Peyer's patch (tissue), 4 donors: ENCODE results near the gene GGT1. TPM values are rescaled to one million over a fixed set of nuclear protein-coding genes. Genes with fewer than 3 reads are reported as not detected.
"Not testable (repeated sequence)": the region's sequence is repeated elsewhere in the genome, so short reads cannot be mapped to it uniquely, and the experiment has no call there.

Experiments used
- DNase-seq, 3 donors: peaks; one replicate each; pipeline ENCODE4 v3.0.0-alpha.2; 2017 to 2019
- H3K27ac ChIP-seq, 4 donors: fragments of 200-600 bp; sonication (generic); one replicate each; pipeline ENCODE4 v1.5.1; 2016 to 2019
- H3K27me3 ChIP-seq, 2 donors: fragments of 200-600 bp; sonication (generic); one replicate each; pipeline ENCODE4 v1.5.1; 2019
- H3K36me3 ChIP-seq, 3 donors: fragments of 200-600 bp; sonication (generic); one replicate each; pipeline ENCODE4 v1.5.1; 2016 to 2019
- H3K4me1 ChIP-seq, 4 donors: fragments of 200-600 bp; sonication (generic); one replicate each; pipeline ENCODE4 v1.5.1; 2016 to 2019
- H3K4me3 ChIP-seq, 4 donors: fragments of 200-600 bp; sonication (generic); 1 replicate in 3 of 4; 2 replicates in 1 of 4; pipeline ENCODE4 v1.5.1; 2016 to 2019; ENCODE audit warnings: mild to moderate bottlenecking in 1 of 4
- H3K9me3 ChIP-seq, 4 donors: fragments of 200-600 bp; sonication (generic); one replicate each; pipeline ENCODE4 v1.5.1; 2016 to 2019; ENCODE audit warnings: mild to moderate bottlenecking in 1 of 4
- total RNA-seq, 4 donors: library from RNA; depleted of rRNA; stranded (reverse); fragments of >200 nt; gene quantifications; one replicate each; pipeline ENCODE4 v1.1.0, GENCODE V29; 2016
- TF ChIP-seq, protein P1 (sequence below), 6 experiments: fragments of 450-650 bp in 4 of 6; fragments of 200-600 bp in 2 of 6; sonication (generic) in 1 of 6; IDR thresholded peaks; one replicate each; pipeline ENCODE4 v1.5.1; 2017 to 2019; ENCODE audit warnings: antibody characterized with exemption in 6 of 6, mild to moderate bottlenecking in 3 of 6, moderate library complexity in 1 of 6

Gene GGT1
- total RNA-seq, 4 donors from 2014 or later = 63.5 to 370 (median 238) TPM

DNA sequence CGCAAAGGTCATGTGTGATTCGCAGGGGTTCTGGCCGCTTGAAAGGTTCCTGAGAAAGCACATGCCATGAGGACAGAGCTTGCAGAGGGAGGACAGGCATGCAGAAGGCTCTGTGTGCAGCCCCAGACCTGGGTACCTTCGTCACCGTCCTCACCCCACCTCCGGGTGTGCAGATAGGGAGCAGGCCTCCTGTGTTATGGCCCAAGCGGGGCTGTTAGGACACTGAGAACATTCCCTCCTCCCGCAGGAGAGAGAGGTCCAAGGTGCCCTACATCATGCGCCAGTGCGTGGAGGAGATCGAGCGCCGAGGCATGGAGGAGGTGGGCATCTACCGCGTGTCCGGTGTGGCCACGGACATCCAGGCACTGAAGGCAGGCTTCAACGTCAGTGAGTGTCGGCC is 43.8 kb downstream of the GGT1 start:
- not testable (repeated sequence) for DNase-seq, H3K4me3 ChIP-seq, H3K27me3 ChIP-seq, H3K9me3 ChIP-seq, H3K36me3 ChIP-seq, H3K27ac ChIP-seq, H3K4me1 ChIP-seq

DNA sequence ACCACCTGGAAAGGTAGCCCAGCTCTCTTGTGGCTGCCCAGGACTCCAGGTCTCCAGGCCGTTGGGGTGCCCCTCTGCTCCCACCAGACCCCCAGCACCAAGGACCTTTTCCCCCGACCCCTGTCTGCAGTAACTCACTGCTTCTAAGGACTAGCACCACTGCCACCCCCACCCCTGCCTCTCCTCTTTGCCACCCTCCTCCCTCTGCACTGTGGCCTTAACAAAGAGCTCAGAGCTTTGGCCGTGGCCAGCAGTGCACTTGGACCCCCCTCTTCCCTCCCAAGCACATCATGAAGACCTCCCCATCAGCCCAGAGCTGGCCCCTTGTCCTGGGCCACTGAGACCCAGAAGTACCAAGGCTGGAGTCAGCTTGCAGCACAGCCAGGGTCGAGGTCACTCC is 46.4 kb downstream of the GGT1 start:
- not testable (repeated sequence) for H3K27ac ChIP-seq, H3K36me3 ChIP-seq, H3K9me3 ChIP-seq, DNase-seq, H3K4me1 ChIP-seq, H3K4me3 ChIP-seq, H3K27me3 ChIP-seq

DNA sequence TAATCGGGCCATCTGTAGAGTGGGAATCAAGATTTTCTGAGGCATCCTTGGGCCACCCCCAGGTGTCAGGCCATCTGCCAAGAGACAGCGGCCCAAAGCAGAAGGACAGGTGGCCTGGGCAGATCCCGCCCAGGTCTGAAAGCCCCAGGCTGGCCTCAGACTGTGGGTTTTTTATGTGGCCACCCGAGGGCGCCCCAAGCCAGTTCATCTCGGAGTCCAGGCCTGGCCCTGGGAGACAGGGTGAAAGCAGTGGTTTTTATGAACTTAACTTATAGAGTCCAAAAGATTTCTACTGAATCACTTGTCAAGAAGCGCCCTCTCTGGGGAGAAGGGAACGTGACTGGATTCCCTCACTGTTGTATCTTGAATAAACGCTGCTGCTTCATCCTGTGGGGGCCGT is 47.9 kb downstream of the GGT1 start:
- not testable (repeated sequence) for H3K4me3 ChIP-seq, H3K27ac ChIP-seq, H3K27me3 ChIP-seq, H3K9me3 ChIP-seq, H3K36me3 ChIP-seq, H3K4me1 ChIP-seq
- TF ChIP-seq, protein P1, sequence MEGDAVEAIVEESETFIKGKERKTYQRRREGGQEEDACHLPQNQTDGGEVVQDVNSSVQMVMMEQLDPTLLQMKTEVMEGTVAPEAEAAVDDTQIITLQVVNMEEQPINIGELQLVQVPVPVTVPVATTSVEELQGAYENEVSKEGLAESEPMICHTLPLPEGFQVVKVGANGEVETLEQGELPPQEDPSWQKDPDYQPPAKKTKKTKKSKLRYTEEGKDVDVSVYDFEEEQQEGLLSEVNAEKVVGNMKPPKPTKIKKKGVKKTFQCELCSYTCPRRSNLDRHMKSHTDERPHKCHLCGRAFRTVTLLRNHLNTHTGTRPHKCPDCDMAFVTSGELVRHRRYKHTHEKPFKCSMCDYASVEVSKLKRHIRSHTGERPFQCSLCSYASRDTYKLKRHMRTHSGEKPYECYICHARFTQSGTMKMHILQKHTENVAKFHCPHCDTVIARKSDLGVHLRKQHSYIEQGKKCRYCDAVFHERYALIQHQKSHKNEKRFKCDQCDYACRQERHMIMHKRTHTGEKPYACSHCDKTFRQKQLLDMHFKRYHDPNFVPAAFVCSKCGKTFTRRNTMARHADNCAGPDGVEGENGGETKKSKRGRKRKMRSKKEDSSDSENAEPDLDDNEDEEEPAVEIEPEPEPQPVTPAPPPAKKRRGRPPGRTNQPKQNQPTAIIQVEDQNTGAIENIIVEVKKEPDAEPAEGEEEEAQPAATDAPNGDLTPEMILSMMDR (IDR thresholded peaks at IDR 0.05) = peak in 2 of 6 experiments; percentile 3 to 28
- DNase-seq = peak in 2 of 3 donors; percentile 48 to 74

DNA sequence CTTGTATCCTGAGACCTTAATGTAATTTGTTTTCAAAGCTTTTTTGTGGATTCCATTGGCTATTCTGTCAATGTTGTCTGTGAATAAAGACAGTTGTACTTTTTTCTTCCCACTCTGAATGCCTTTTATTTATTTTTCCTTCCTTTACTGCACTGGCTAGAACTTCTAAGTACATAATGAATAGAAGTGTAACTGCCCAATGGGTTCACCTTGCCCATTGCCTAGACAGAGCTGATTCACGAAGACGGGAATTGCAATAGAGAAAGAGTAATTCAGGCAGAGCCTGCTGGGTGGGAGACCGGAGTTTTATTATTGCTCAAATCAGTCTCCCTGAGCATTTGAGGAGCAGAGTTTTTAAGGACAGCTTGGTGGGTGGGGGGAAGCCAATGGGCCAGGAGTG is 62.4 kb downstream of the GGT1 start:
- not testable (repeated sequence) for H3K4me3 ChIP-seq, H3K4me1 ChIP-seq, H3K27me3 ChIP-seq

DNA sequence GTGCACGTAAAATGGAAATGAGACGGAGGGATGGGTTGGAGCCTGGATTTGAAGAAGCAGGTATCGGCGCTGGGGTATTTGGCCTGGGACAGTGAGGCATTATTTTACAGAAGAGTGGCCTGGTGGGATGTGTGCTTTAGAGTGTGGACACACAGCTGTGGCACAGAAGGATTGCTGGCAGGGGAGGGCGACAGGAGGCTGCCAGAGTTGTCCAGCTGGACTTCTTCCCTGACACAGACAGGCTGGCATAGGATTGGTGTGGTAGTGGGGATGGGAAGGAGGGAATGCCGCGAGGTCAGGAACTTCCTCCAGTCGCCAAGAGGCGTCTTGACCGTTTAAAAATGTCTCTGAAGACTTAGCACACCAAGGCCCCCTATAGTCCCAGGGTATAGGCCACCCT is 64.9 kb downstream of the GGT1 start:
- not testable (repeated sequence) for H3K27me3 ChIP-seq

More for the DNA sequence above, 62.4 kb downstream of the GGT1 start:
- not testable (repeated sequence) for DNase-seq, H3K36me3 ChIP-seq, H3K27ac ChIP-seq, H3K9me3 ChIP-seq

DNA sequence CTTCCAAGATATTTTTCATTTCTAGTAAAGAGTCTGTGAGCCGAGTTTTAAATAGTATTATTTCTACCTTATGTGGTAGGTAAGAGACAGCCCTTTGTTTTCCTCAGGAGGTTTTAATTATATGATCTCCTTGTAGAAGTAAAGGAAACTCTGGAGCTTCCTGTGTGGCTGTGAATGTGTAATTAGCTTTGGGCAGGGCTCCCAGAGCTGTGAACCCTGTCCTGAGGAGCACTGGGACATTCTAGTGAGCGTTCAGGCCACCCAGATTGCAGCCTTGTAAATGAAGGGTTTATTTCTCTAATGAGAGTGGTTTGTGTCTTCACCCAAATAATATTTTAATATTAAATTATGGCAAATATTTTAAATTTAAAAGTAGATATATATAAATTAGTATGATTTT is 69.5 kb downstream of the GGT1 start:
- not testable (repeated sequence) for H3K4me3 ChIP-seq, H3K27me3 ChIP-seq, H3K4me1 ChIP-seq, DNase-seq, H3K27ac ChIP-seq, H3K36me3 ChIP-seq, H3K9me3 ChIP-seq

More for the DNA sequence above, 64.9 kb downstream of the GGT1 start:
- H3K4me1 ChIP-seq, DNase-seq, H3K9me3 ChIP-seq, H3K4me3 ChIP-seq, H3K27ac ChIP-seq, H3K36me3 ChIP-seq: not testable (repeated sequence)

Other genes with a start within 250 kb of the GGT1 start
- 1 to 10 TPM; 1.3 to 4.3 (median 2.6) TPM for gene ADORA2A, start 175.6 kb upstream of the GGT1 start, total RNA-seq
- under 1 TPM in 1 of 4 donors, not detected in 3; 0.80 TPM for gene UPB1, start 107.9 kb upstream of the GGT1 start, total RNA-seq
- 100 to 1,000 TPM; 167 to 585 (median 458) TPM for gene GUCD1, start 48.1 kb upstream of the GGT1 start, total RNA-seq
- 100 to 1,000 TPM in 3 of 4 donors, 10 to 100 TPM in 1; 99.6 to 149 (median 131) TPM for gene SNRPD3, start 47.2 kb upstream of the GGT1 start, total RNA-seq
- gene LRRC75B, start 10.1 kb upstream of the GGT1 start, total RNA-seq = 100 to 1,000 TPM in 2 of 4 donors, 10 to 100 TPM in 2; 18.2 to 127 (median 88.2) TPM
- not detected for gene PIWIL3, start 171.5 kb downstream of the GGT1 start, total RNA-seq
- gene SGSM1, start 203.0 kb downstream of the GGT1 start, total RNA-seq = 1 to 10 TPM; 1.4 to 3.3 (median 2.1) TPM